SIG-M5 treated with dmso at 0.1 percent for 504 hours (cell line): ENCODE results near the gene CFAP206.
A peak's percentile ranks its signal among the peaks of the same experiment; 100 is the strongest.

Experiments
- DNase-seq: peaks from one replicate; lab custom pipeline; 2025; ENCODE audit not compliant: unreplicated experiment; lab: John Stamatoyannopoulos, UW

CFAP206 gene

GRCh38 chr6:87407901-87408720 lies at the start of gene CFAP206:
TSS of gene CFAP206 (plus strand) at chr6:87407972. CDS start at chr6:87409840, 1,868 bp downstream.
- DNase-seq = peak; percentile 72

GRCh38 chr6:87364602-87365252 lies 43.0 kb upstream of the CFAP206 start:
- DNase-seq = no peak

GRCh38 chr6:87366072-87366827 lies 41.5 kb upstream of the CFAP206 start:
- no peak for DNase-seq

- no peak for DNase-seq
Observed at GRCh38 chr6:87366899-87367298, 40.9 kb upstream of the CFAP206 start.

GRCh38 chr6:87373377-87373776 lies 34.4 kb upstream of the CFAP206 start:
- no peak for DNase-seq

GRCh38 chr6:87375315-87375714 lies 32.5 kb upstream of the CFAP206 start:
- no peak for DNase-seq

- DNase-seq = no peak
Observed at GRCh38 chr6:87376643-87377042, 31.1 kb upstream of the CFAP206 start.

- no peak for DNase-seq
Observed at GRCh38 chr6:87378947-87379346, 28.8 kb upstream of the CFAP206 start.

GRCh38 chr6:87382861-87383260 lies 24.9 kb upstream of the CFAP206 start:
- no peak for DNase-seq

GRCh38 chr6:87384038-87384437 lies 23.7 kb upstream of the CFAP206 start:
- DNase-seq = no peak

- DNase-seq = no peak
Observed at GRCh38 chr6:87384449-87384848, 23.3 kb upstream of the CFAP206 start.

GRCh38 chr6:87391334-87391733 lies 16.4 kb upstream of the CFAP206 start:
- DNase-seq = peak; percentile 29

GRCh38 chr6:87393026-87393622 lies 14.6 kb upstream of the CFAP206 start:
- DNase-seq = peak; percentile 78

GRCh38 chr6:87395431-87395830 lies 12.3 kb upstream of the CFAP206 start:
- no peak for DNase-seq

- DNase-seq = peak; percentile 86
Observed at GRCh38 chr6:87396595-87397392, 11.0 kb upstream of the CFAP206 start.

- no peak for DNase-seq
Observed at GRCh38 chr6:87397656-87398055, 10.1 kb upstream of the CFAP206 start.

GRCh38 chr6:87401832-87402231 lies 5.9 kb upstream of the CFAP206 start:
- DNase-seq = no peak

GRCh38 chr6:87407561-87407900 lies 241 bp upstream of the CFAP206 start:
- DNase-seq = peak; percentile 28

- DNase-seq = no peak
Observed at GRCh38 chr6:87408721-87409155, 966 bp downstream of the CFAP206 start.

GRCh38 chr6:87419266-87419665 lies 11.5 kb downstream of the CFAP206 start:
- no peak for DNase-seq

- no peak for DNase-seq
Observed at GRCh38 chr6:87420360-87420759, 12.6 kb downstream of the CFAP206 start.
